ENCODE data around the gene MICAL3.

MICAL3 gene

GRCh38 chr22:17966403-17966717 is 58.0 kb downstream of the MICAL3 start:
- no peak for DNase-seq

GRCh38 chr22:17965538-17966402 is 58.6 kb downstream of the MICAL3 start:
- DNase-seq: no peak

- DNase-seq: no peak
Observed at GRCh38 chr22:17964643-17965042, 59.7 kb downstream of the MICAL3 start.

GRCh38 chr22:17964156-17964555 is 60.2 kb downstream of the MICAL3 start:
- DNase-seq: no peak

- DNase-seq: no peak
Observed at GRCh38 chr22:17963015-17963414, 61.3 kb downstream of the MICAL3 start.

- DNase-seq: no peak
Observed at GRCh38 chr22:17962168-17962567, 62.2 kb downstream of the MICAL3 start.

- no peak for DNase-seq
Observed at GRCh38 chr22:17961446-17961729, 63.0 kb downstream of the MICAL3 start.

- no peak for DNase-seq
Observed at GRCh38 chr22:17960695-17961445, 63.5 kb downstream of the MICAL3 start.

- no peak for DNase-seq
Observed at GRCh38 chr22:17960011-17960410, 64.3 kb downstream of the MICAL3 start.

GRCh38 chr22:17958166-17958565 is 66.2 kb downstream of the MICAL3 start:
- no peak for DNase-seq

GRCh38 chr22:17957693-17958092 is 66.7 kb downstream of the MICAL3 start:
- DNase-seq: no peak

- no peak for DNase-seq
Observed at GRCh38 chr22:17957204-17957603, 67.2 kb downstream of the MICAL3 start.

GRCh38 chr22:17956630-17957029 is 67.7 kb downstream of the MICAL3 start:
- DNase-seq: no peak

GRCh38 chr22:17955590-17956379 is 68.6 kb downstream of the MICAL3 start:
- DNase-seq: no peak

- no peak for DNase-seq
Observed at GRCh38 chr22:17954860-17955587, 69.3 kb downstream of the MICAL3 start.

GRCh38 chr22:17954200-17954859 is 70.0 kb downstream of the MICAL3 start:
- DNase-seq: no peak

GRCh38 chr22:17953147-17953546 is 71.2 kb downstream of the MICAL3 start:
- no peak for DNase-seq

- no peak for DNase-seq
Observed at GRCh38 chr22:17952273-17952801, 72.0 kb downstream of the MICAL3 start.

- no peak for DNase-seq
Observed at GRCh38 chr22:17951315-17951714, 73.0 kb downstream of the MICAL3 start.

GRCh38 chr22:17950651-17951214 is 73.6 kb downstream of the MICAL3 start:
- DNase-seq: no peak

GRCh38 chr22:17949642-17950473 is 74.5 kb downstream of the MICAL3 start:
- no peak for DNase-seq

All from eye (tissue), 1 donor.